DMS53 (cell line): ENCODE results near the gene CEP152.
A peak's percentile ranks its signal among the peaks of the same experiment; 100 is the strongest.
"Not testable (repeated sequence)": the region's sequence is repeated elsewhere in the genome, so short reads cannot be mapped to it uniquely, and the experiment has no call there.

Experiments
- DNase-seq: peaks from one replicate; lab custom pipeline; 2025; lab: John Stamatoyannopoulos, UW

CEP152 gene

GRCh38 chr15:48810414-48811324 is at the start of gene CEP152:
CEP152 (minus strand) TSS chr15:48811069; CDS start chr15:48805649, 5,420 bp downstream.
- peak; percentile 99 for DNase-seq

DNA sequence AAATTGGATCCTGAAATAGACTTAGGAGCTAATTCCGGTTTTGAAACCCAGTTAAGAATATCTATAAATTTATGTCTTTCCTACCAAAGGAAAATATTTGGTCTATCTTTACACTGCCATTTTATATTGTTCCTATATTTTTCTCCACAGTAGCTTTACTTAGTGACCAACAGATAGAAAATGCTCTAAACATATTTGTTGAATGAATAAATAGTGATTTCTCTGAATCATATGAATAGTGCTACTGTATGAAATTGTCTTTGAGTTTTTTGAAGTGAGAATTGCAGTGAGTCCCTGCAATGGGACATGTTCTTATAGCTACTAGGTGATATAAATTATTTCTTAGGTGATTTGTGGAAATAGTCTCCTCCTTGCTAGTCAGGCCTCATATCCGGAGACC is 48.6 kb upstream of the CEP152 start:
- DNase-seq, result no peak

- no peak for DNase-seq
Measured at GRCh38 chr15:48858401-48858800, 47.5 kb upstream of the CEP152 start.

DNA sequence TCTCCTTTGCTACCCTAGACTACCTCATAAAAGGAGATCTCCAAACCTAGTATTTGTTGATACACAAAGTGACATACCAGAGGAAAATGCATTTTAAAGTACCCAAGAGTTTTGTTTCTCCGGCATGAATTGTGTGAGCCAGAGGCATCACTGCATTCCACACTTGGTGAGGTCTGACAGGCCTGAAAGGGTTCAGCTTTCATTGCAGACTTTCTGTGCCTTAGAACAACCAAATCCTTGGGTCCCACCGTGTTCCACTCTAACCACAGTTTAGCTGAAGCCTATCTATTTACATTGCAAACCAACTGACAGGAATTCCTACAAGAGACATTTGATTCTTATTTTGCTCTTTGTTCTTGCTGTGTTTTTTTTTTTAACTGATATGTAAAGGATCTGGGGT is 46.1 kb upstream of the CEP152 start:
- no peak for DNase-seq

GRCh38 chr15:48855501-48856440 is 44.9 kb upstream of the CEP152 start:
- peak; percentile 46 for DNase-seq

GRCh38 chr15:48854434-48854833 is 43.6 kb upstream of the CEP152 start:
- not testable (repeated sequence) for DNase-seq

- DNase-seq, result no peak
Measured at GRCh38 chr15:48851956-48852355, 41.1 kb upstream of the CEP152 start.

GRCh38 chr15:48850648-48851047 is 39.8 kb upstream of the CEP152 start:
- no peak for DNase-seq

GRCh38 chr15:48845123-48845522 is 34.3 kb upstream of the CEP152 start:
- no peak for DNase-seq

GRCh38 chr15:48842501-48842900 is 31.6 kb upstream of the CEP152 start:
- peak; percentile 33 for DNase-seq

DNA sequence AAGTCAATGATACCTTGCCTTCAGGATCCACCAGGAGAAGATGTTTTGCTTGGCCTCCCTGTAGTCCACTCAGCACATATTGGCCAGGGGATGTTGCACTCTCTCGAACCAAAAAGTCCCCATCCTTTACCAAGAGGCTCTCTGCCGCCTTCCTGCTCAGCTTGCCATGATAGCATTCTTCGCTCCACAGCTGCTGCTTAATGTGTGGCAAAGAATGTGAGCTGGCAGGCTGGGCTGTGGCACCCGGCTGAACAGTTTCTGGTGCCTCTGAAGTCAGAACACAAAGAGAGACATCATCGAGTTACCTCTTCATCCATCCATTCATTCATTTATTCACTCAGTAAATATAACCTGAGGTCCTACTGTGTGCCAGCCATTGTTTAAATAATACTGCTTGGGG is 23.9 kb upstream of the CEP152 start:
- no peak for DNase-seq

GRCh38 chr15:48833526-48834239 is 22.8 kb upstream of the CEP152 start:
- DNase-seq, result no peak

GRCh38 chr15:48832648-48833047 is 21.8 kb upstream of the CEP152 start:
- DNase-seq, result no peak

DNA sequence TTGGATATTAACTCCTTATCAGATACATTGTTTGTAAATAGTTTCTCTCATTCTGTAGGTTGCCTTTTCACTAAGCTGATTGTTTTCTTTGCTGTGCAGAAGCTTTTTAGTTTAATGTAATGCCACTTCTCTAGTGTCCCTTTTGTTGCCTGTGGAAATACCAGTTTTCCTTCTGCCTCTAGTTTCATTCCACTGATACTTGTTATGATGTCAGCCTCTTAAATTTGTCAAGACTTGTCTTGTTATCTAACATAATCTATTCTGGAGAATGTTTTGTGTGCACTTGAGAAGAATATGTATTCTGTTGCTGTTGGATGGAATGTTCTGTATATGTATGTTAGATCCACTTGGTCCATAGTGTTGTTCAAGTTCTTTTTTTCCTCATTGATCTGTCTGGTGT is 18.0 kb upstream of the CEP152 start:
- DNase-seq, result no peak

DNA sequence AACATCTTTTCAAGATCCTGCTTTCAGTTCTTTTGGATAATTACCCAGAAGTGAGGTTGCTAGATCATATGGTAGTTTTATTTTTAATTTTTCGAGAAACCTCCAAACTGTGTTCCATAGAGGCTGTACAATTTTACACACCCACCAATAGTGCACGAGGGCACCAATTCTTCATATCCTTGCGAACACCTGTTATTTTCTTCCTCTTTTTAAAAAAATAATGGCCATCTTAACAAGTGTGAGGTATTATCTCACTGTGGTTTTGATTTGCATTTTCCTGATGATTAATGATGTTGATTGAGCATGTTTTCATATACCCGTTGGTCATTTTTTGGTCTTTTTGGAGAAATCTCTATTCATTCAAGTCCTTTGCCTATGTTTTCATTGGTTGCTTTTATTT is 17.6 kb upstream of the CEP152 start:
- DNase-seq, result no peak

DNA sequence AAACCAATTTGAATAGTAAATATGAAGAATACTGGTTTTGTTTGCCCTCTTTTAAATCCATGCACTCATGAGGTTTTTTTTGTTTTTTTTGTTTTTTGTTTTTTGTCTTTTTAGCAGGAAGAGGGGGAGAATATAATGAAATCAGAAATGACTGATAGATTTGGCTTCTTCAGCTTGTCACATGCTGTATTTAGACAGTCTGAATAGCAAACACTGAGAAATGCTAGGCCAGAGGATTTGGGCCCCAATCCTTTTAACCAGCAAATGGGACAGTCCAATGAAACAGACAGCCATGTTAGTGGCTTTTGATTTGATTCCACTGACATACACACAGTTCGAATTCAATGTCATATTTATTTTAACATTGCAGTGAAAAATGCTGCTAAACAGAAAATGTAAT is 14.2 kb upstream of the CEP152 start:
- no peak for DNase-seq

DNA sequence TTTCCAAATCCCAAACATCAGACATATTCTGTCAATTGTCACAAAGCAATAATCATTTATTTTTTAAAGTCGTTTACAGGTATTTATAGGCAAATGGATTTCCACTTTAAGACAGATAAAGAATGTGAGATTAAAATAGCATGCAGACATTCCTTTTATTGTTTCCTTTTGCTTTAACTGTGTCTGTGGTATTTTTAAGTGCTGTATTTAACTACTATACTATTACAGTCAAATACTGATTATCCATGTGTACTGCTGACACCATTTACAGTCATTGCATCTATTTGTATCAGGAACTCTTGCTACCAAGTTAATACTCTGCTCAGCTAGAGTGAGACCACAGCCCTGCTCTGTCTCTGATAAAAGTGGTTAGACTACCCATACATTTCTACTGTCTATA is 12.8 kb upstream of the CEP152 start:
- no peak for DNase-seq

GRCh38 chr15:48823237-48823636 is 12.4 kb upstream of the CEP152 start:
- DNase-seq, result no peak

DNA sequence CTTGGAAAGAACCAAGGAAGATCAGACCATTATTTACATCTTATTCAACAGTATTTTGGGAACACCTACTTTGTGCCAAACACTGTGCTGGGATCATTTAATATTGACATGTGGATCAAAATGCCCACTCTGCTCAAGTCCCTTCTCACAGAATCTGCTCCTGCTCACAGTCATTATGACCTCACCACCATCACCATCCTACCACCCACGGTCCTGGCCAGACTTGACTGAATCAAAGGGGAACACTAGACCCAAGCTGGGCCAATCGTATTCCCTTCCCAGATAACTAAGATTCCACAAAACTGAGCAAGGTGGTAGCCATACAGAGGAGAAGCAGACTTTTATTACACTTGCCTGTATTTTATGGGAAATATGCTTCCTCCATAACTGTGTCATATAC is 3.4 kb upstream of the CEP152 start:
- no peak for DNase-seq

GRCh38 chr15:48811325-48811958 is 573 bp upstream of the CEP152 start:
- peak; percentile 57 for DNase-seq

DNA sequence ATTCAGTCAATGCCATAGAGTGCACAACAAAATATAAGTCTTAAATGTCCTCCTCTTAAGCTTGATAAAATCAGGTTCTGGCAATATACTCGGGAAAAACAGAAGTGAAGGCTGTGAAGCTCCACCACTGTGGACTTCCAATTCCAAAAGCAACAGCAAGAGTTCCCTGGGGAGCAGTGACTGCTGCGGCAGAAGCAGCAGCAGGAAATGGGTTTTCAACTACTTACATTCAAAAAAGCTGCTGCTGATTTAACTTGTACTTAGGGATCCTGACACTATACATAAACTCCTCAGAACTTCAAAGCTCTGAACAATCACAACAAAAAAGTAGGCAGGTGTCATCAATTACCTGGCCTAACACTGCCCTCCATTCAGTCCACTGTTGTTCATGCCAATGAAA is 4.7 kb downstream of the CEP152 start:
- DNase-seq, result no peak

- no peak for DNase-seq
Measured at GRCh38 chr15:48805591-48805990, 5.3 kb downstream of the CEP152 start.
